ENCODE results near the gene ERAP2.

GRCh38 chr5:96942078-96942477 lies 65.8 kb downstream of the ERAP2 start:
- no peak for TF ChIP-seq POLR2AphosphoS5 (IDR thresholded peaks at IDR 0.05)
- TF ChIP-seq CTCF (IDR thresholded peaks at IDR 0.05): no peak
- TF ChIP-seq POLR2A (IDR thresholded peaks at IDR 0.05): no peak
